Cardiac fibroblast (primary cell): ENCODE results near the gene GRM1.

Experiments
- DNase-seq, 2 donors: peaks; one replicate each; pipeline versions ENCODE4 v3.0.0 to v3.0.0-alpha.2; 2010; ENCODE audit warnings: low read depth in 2 of 2
- H3K4me3 ChIP-seq, 2 donors: replicated peaks in 1 of 2; 1 replicate in 1 of 2; 2 replicates in 1 of 2; pipeline ENCODE4 v1.5.1; 2011; ENCODE audit warnings: low read depth in 2 of 2, low read length in 2 of 2, mild to moderate bottlenecking in 2 of 2, moderate library complexity in 1 of 2
- CTCF ChIP-seq: IDR thresholded peaks from one replicate; pipeline ENCODE4 v1.5.1; 2011; ENCODE audit warnings: low read depth, mild to moderate bottlenecking, low read length, inconsistent platforms

The GRM1 gene

GRCh38 chr6:146110990-146111389 is 82.1 kb downstream of the GRM1 start:
- no peak for TF ChIP-seq CTCF
- no peak for DNase-seq
- H3K4me3 ChIP-seq = no peak overlapping the region

GRCh38 chr6:146111881-146112450 is 83.1 kb downstream of the GRM1 start:
- DNase-seq = no peak
- TF ChIP-seq CTCF = no peak
- H3K4me3 ChIP-seq = no peak overlapping the region

GRCh38 chr6:146113084-146113623 is 84.3 kb downstream of the GRM1 start:
- H3K4me3 ChIP-seq = no peak overlapping the region

GRCh38 chr6:146123616-146124015 is 94.8 kb downstream of the GRM1 start:
- no peak overlapping the region for H3K4me3 ChIP-seq
- no peak for TF ChIP-seq CTCF
- DNase-seq = no peak

More at GRCh38 chr6:146113084-146113623, 84.3 kb downstream of the GRM1 start:
- TF ChIP-seq CTCF = no peak
- no peak for DNase-seq

GRCh38 chr6:146127447-146128215 is 98.8 kb downstream of the GRM1 start:
- no peak overlapping the region for H3K4me3 ChIP-seq
- TF ChIP-seq CTCF = no peak
- DNase-seq = no peak

GRCh38 chr6:146133866-146134265 is 105.0 kb downstream of the GRM1 start:
- TF ChIP-seq CTCF = no peak
- no peak for DNase-seq
- no peak overlapping the region for H3K4me3 ChIP-seq
